ENCODE results near the gene ABHD5. TPM values are rescaled to one million over a fixed set of nuclear protein-coding genes. Genes with fewer than 3 reads are reported as not detected.

The ABHD5 gene
- total RNA-seq, 1 donor from 2014 or later, result 49.0 TPM

- DNase-seq, result no peak
Measured at GRCh38 chr3:43757666-43758321, 67.1 kb downstream of the ABHD5 start.

GRCh38 chr3:43758592-43759225, 68.0 kb downstream of the ABHD5 start:
- no peak for DNase-seq

GRCh38 chr3:43759297-43759782, 68.6 kb downstream of the ABHD5 start:
- no peak for DNase-seq

GRCh38 chr3:43759938-43760337, 69.2 kb downstream of the ABHD5 start:
- no peak for DNase-seq

GRCh38 chr3:43760938-43761337, 70.2 kb downstream of the ABHD5 start:
- DNase-seq, result peak; percentile 73

GRCh38 chr3:43762451-43762850, 71.7 kb downstream of the ABHD5 start:
- no peak for DNase-seq

GRCh38 chr3:43764056-43764455, 73.3 kb downstream of the ABHD5 start:
- DNase-seq, result no peak

- DNase-seq, result no peak
Measured at GRCh38 chr3:43764471-43764870, 73.7 kb downstream of the ABHD5 start.

- DNase-seq, result peak; percentile 16
Measured at GRCh38 chr3:43765521-43765971, 74.8 kb downstream of the ABHD5 start.

GRCh38 chr3:43766672-43767465, 76.1 kb downstream of the ABHD5 start:
- no peak for DNase-seq

- no peak for DNase-seq
Measured at GRCh38 chr3:43768381-43768973, 77.7 kb downstream of the ABHD5 start.

- peak; percentile 88 for DNase-seq
Measured at GRCh38 chr3:43769097-43769884, 78.6 kb downstream of the ABHD5 start.

GRCh38 chr3:43769885-43770425, 79.2 kb downstream of the ABHD5 start:
- no peak for DNase-seq

GRCh38 chr3:43770426-43771103, 79.8 kb downstream of the ABHD5 start:
- no peak for DNase-seq

GRCh38 chr3:43771610-43772009, 80.9 kb downstream of the ABHD5 start:
- no peak for DNase-seq

GRCh38 chr3:43773273-43774094, 82.7 kb downstream of the ABHD5 start:
- no peak for DNase-seq

GRCh38 chr3:43774799-43775198, 84.1 kb downstream of the ABHD5 start:
- DNase-seq, result no peak

GRCh38 chr3:43776101-43776500, 85.4 kb downstream of the ABHD5 start:
- DNase-seq, result no peak

- DNase-seq, result no peak
Measured at GRCh38 chr3:43779850-43780249, 89.1 kb downstream of the ABHD5 start.

GRCh38 chr3:43782541-43782940, 91.8 kb downstream of the ABHD5 start:
- no peak for DNase-seq

Measured in skin of body (tissue), 2 donors.